ENCODE results near the gene IFNA7.
"Not testable (repeated sequence)": the region's sequence is repeated elsewhere in the genome, so short reads cannot be mapped to it uniquely, and the experiment has no call there.

Gene IFNA7
- total RNA-seq: 0 reads per million in 4 donors

GRCh38 chr9:21202105-21202504 lies at the start of gene IFNA7:
Gene IFNA7, minus strand, starts transcription at chr9:21202205. Its CDS starts 40 bp downstream, at chr9:21202165.
- DNase-seq: not testable (repeated sequence)

- DNase-seq: no peak
These were observed 49.6 kb upstream of the IFNA7 start for GRCh38 chr9:21251638-21252037.

GRCh38 chr9:21251190-21251589 lies 49.2 kb upstream of the IFNA7 start:
- DNase-seq: no peak

GRCh38 chr9:21244836-21245235 lies 42.8 kb upstream of the IFNA7 start:
- DNase-seq: no peak

GRCh38 chr9:21239911-21240310 lies 37.9 kb upstream of the IFNA7 start, which contains the start of gene IFNA14:
Gene IFNA14, minus strand, starts transcription at chr9:21240005. Its CDS starts 70 bp downstream, at chr9:21239935.
- no peak for DNase-seq

- DNase-seq: not testable (repeated sequence)
These were observed 34.3 kb upstream of the IFNA7 start for GRCh38 chr9:21236360-21236714.

GRCh38 chr9:21235468-21236359 lies 33.7 kb upstream of the IFNA7 start:
- DNase-seq: peak in 1 of 5 donors; percentile 27

GRCh38 chr9:21234153-21234687 lies 32.2 kb upstream of the IFNA7 start:
- DNase-seq: no peak

GRCh38 chr9:21233258-21233657 lies 31.3 kb upstream of the IFNA7 start:
- DNase-seq: no peak

- no peak for DNase-seq
These were observed 26.1 kb upstream of the IFNA7 start, which contains the start of gene IFNA17 for GRCh38 chr9:21228122-21228521. Gene IFNA17, minus strand, starts transcription at chr9:21228222. Its CDS starts 49 bp downstream, at chr9:21228173.

GRCh38 chr9:21217211-21217610 lies 15.2 kb upstream of the IFNA7 start, which contains the start of gene IFNA16:
Gene IFNA16, minus strand, starts transcription at chr9:21217311. Its CDS starts 6 bp downstream, at chr9:21217305.
- DNase-seq: not testable (repeated sequence)

- DNase-seq: not testable (repeated sequence)
These were observed 11.7 kb upstream of the IFNA7 start for GRCh38 chr9:21213411-21214326.

GRCh38 chr9:21212160-21212559 lies 10.2 kb upstream of the IFNA7 start:
- not testable (repeated sequence) for DNase-seq

- not testable (repeated sequence) for DNase-seq
These were observed 8.8 kb upstream of the IFNA7 start for GRCh38 chr9:21210782-21211181.

- no peak for DNase-seq
These were observed 8.3 kb upstream of the IFNA7 start for GRCh38 chr9:21210311-21210710.

- not testable (repeated sequence) for DNase-seq
These were observed 5.0 kb upstream of the IFNA7 start, which contains the start of gene IFNA10 for GRCh38 chr9:21207043-21207442. Gene IFNA10, minus strand, starts transcription at chr9:21207143. Its CDS starts 46 bp downstream, at chr9:21207097.

GRCh38 chr9:21205204-21205603 lies 3.2 kb upstream of the IFNA7 start:
- no peak for DNase-seq

GRCh38 chr9:21194867-21195776 lies 6.9 kb downstream of the IFNA7 start:
- peak in 2 of 5 donors; percentile 8 to 14 for DNase-seq

- DNase-seq: not testable (repeated sequence)
These were observed 14.5 kb downstream of the IFNA7 start, which contains the start of gene IFNA4 for GRCh38 chr9:21187487-21187886. Gene IFNA4, minus strand, starts transcription at chr9:21187587. Its CDS starts 56 bp downstream, at chr9:21187531.

GRCh38 chr9:21182810-21183736 lies 18.9 kb downstream of the IFNA7 start:
- peak in 1 of 5 donors; percentile 25 for DNase-seq

All from T-helper 1 cell (primary cell).